HG02610 (cell line): ENCODE results near the gene UHRF1.

Source experiments
- ATAC-seq: cut with Tn5 transposase; IDR thresholded peaks from one replicate; pipeline ENCODE4 v1.9.1; 2021; ENCODE audit warnings: mild to moderate bottlenecking, moderate library complexity; ENCODE audit not compliant: unreplicated experiment

Gene UHRF1

DNA sequence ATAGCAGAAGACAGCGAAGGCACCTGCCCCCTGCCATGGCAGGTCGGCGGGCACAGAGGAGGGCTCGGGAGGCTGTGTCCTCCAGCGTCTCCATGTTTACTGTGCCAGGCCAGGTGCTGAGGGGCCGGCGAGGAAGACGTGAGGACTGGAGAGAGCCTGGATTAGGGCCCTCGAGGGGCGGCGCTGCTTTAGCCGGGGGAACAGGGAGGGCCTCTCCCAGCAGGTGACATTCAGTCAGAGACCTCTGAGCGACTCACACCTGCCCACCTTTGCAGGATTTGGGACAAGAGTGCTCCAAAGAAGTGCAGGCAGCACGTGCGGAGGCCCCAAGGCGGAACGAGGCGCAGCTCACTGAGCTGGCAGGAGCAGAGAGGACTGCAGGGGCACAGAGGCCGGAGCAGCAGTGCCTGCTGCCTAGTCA lies 77.2 kb downstream of the UHRF1 start:
- no peak for ATAC-seq

DNA sequence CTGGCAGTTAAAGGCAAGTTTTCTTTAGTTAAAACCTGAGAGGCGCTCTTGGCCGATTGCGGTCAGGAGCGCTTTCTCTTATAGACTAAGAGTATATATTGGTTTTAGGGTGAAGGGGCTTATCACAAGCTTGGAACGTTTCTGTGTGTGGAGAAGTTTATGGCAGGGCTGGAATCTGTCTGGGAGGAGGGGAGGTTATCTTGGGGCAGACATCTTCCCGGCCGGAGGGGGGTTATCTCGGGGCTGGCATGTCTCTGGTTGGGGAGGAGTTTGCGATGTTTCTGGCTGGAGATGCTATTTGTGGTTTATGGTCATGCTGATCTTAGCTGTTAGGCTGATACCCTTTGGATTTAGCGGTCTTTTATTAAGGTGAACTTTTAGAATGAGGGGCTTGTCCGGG lies 78.0 kb downstream of the UHRF1 start:
- ATAC-seq, result no peak

DNA sequence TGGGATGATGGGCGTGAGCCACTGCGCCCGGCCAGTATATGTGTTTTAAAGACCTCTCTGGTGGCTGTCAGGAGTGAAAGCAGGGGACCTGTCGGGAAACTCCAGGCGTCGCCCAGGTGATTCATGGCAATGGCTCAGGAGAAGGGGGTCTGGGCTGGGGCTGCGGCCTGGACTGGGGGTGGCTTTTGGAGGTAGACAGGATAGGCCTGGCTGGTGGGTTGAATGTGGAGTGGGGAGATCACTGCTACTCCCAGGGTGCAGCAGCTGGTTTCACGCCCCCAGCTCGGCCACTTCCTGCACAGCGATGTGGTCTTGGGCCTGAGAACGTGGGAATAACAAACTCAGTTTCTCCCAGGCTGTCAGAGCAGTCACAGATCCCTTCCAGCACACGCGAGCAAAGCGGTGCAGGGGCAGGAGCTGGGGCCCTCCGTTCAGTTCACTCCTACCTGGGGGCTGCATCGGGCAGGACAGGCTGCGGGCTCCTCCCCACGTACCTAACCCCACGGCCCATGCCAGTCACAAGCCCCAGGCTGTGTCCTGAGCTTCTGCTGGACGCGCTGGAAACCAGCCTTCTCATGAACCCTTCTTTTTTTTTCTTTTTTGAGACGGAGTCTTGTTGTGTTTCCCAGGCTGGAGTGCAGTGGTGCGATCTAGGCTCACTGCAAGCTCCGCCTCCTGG lies 78.5 kb downstream of the UHRF1 start:
- ATAC-seq, result no peak

DNA sequence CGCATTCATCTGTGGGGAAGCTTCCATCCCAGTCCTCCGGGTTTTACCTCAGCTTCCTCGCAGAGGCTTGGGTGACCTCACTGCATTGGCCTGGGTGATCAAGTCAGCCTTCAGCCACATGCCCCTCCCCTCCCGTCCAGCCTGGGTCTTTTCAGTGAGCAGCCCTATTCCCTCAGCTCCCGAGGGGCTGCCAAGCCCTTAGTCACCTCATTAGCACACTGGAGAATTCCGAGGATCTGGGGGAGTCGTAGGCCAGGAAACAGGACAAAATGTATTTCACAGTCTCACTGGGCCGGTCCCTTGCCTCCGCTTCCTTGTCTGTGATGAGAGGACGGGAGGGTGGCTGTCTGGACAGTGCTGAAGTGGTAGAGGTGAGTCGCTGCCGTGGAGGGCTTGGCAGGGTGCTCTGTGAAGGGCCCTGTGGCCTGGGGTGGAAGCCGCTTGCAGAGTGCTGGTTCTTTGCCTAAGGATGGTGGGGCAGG lies 79.5 kb downstream of the UHRF1 start:
- ATAC-seq, result no peak

DNA sequence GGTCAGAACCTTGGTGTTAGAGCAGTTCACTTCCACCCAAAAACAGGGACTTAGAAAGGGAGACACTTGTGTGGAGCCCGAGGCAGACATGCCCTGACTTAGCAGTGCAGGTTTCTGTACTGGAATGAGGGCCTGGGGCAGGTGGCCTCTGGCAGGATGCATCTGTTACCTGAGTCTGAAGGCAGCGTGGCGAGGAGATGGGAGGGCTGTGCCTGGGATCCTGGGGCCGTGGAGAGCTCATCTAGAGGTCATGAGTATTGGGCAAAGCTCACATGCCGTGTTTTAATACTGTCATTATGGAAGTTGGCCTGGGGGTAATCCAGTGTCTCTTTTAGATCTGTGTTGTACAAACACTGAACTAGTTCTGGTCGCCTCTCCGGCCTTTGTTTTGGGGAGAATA lies 81.0 kb downstream of the UHRF1 start:
- no peak for ATAC-seq

DNA sequence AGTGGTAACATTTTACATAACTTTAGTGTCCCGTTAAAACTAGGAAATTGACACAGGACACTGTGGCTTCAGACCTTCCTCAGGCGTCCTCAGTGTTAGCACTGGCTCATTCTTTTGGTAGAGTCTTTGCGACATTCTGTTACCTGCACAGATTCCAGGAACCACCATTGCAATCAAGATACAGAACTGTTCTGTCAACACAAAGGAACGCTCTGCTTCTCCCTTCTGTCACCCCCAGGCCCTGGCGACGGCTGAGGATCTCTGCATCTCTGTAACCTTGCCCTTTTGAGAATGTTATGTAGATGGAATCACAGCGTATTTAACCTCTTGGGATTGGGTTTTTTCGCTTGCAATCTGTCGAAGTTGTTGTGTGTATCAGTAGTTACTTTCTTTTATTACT lies 82.2 kb downstream of the UHRF1 start:
- no peak for ATAC-seq

DNA sequence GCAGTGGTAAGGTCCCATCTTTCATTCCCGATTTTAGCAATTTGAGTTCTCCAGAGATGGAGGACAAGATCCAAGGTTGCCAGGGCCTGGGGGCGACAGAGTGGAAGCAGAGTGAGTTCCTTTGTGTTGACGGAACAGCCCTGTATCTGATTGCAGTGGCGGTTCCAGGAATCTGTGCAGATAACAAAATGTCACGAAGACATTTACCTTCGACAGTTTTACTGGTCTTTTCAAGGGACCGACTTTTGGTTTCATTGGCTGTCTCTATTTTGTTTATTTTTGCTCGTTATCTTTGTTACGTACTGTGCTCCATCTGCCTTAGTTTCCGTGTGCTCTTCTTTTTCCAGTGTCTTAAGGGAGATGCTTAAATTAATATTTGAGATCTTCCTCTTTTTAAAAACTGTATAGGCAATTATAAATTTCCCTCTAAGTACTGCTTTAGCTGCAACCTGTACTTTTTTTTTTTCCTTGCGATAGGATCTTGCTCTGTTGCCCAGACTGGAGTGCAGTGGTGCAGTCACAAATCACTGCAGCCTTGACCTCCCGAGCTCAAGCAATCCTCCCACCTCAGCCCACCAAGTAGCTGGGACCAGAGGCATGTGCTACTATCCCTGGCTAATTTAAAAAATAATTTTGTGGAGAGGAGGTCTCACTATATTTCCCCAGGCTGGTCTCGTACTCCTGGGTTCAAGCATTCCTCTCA lies 82.8 kb downstream of the UHRF1 start:
- no peak for ATAC-seq

DNA sequence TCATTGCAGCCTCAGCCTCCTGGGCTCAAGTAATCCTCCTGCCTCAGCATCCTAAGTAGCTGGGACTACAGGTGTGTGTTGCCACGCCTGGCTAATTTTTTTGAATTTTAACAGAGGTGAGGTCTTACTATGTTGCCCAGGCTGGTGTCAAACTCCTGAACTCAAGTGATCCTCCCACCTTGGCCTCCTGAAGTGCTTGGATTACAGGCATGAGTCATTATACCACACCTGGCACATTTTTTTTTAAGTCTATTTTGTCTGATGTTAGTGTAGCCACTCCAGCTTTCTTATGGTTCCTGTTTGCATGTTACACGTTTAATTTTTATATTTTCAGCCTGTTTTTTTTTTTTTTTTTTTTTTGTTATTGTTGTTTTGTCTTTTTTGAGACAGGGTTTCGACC lies 84.4 kb downstream of the UHRF1 start:
- ATAC-seq, result no peak

DNA sequence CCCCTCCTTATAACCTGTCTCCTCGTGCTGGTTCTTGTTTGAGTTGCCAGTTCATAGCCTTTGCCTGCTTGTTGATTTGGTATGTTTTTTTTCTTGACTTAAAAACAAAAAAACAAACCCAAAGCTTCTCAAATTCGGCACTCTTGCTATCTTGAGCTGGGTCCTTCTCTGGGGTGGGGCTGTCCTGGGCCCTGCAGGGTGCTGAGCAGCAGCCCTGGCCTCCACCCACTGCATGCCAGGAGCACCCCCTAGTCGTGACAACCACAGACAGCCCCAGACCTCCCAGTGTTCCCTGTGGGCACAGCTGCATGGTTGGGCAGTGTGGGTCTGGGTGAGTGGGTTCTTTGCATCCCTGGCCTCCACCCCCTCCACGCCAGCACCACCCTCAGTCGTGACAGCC lies 87.4 kb downstream of the UHRF1 start:
- ATAC-seq, result no peak

DNA sequence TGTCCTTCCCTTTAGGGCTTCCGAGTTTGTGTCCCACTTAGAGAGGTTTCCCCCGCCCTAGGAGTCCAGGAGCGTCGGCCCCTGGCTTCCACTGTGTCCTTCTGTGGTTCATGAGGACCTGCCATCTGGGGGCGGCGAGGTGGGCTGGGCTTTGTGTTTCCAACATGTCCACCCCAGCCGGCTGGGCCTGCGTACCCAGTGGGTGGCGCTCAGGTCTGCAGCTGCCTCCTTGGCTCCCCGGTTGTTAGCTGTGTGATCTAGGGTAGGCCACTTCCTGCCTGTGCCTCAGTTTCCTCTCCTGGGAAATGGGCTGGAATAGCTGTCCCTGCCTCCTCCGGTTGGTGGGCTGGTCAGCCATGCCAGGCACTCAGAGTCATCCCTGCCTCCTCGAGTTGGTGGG lies 88.0 kb downstream of the UHRF1 start:
- ATAC-seq, result no peak

DNA sequence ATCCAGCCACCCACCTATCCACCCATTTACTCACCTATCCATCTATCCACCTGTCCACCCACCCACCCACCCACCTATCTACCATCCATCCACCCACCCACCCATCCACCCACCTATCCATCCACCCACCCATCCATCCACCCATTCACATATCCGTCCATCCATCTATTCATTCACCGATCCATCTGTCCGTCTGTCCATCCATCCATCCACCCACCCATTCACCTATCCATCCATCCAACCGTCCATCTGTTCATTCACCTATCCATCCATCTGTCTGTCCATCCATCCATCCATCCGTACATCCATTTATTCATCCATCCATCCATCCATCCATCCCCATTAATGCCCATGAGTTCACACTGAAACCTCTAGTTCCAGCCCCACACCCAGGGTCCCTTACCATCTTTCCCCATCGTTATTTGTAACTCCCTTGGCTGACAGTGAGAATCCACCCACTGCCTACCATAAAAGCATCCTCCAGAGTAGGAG lies 90.9 kb downstream of the UHRF1 start:
- ATAC-seq, result no peak

DNA sequence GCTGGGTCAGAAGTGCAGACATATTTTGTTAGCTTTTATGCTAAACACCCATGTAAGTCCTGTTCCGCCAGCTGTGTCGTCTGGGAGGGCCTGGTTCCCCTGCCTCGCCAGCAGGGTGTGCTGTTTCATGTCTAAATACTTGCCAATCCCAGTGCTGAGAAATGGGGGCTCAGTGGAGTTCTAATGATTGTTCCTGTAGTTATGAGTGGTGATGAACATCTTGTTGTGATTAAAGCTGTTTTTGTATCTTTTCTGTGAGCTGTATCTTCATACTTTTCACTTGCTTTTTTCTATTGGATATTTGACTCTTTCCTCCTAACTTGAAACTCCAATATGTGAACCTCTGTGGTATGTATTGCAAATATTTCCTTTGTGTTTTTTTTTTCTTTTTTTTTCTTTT lies 92.3 kb downstream of the UHRF1 start:
- ATAC-seq, result no peak

DNA sequence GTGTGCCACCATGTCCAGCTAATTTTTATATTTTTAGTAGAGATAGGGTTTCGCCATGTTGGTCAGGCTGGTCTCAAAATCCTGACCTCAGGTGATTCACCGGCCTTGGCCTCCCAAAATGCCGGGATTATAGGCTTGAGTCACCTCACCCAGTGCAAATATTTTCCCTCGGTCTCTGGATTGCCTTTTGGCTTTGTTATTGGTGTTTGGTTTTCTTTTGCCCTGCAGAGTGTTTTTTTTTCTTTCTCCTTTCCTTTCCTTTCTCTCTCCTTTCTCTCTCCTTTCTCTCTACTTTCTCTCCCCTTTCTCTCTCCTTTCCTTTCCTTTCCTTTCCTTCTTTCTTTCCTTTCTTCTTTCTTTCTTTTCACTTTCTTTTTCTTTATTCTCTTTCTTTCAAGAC lies 92.8 kb downstream of the UHRF1 start:
- ATAC-seq, result no peak

DNA sequence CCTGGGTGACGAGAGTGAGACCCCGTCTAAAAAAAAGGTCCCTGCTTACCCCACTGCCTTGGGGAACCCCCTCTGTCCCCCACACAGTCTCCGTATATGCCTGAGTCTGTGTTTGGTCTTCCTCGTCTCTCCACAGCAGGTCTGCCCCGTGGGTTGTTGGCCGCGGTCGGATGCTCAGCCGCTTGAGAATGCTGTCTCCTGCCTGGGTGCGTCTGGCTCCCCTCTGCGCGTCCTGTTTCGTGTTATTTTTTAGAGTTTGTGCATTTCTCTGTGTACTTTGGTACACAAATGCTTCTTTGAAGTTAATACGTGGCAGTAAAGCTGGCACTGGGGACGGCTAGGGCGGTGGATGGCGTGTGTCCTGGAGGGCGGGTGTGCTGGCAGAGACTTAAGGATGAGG lies 94.5 kb downstream of the UHRF1 start:
- ATAC-seq, result no peak

DNA sequence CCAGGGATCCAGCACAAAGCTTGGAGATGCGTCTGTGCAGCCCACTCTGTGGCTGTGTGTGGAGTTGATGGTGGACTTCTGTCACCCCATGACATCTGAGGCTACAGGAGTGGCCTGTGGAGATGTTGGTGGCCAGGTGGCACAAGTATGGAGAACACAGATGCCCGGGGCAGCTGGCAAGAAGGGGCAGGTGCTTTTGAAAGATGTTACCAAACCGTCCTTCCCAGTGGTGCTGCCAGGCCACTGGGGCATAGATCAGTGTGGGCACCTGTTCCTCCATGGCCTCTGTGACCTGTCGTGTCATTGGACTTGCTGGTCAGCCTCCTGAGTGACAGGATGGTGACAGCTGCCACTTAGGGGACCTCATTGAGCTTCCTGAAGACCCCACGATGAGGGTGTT lies 95.8 kb downstream of the UHRF1 start:
- ATAC-seq, result no peak

DNA sequence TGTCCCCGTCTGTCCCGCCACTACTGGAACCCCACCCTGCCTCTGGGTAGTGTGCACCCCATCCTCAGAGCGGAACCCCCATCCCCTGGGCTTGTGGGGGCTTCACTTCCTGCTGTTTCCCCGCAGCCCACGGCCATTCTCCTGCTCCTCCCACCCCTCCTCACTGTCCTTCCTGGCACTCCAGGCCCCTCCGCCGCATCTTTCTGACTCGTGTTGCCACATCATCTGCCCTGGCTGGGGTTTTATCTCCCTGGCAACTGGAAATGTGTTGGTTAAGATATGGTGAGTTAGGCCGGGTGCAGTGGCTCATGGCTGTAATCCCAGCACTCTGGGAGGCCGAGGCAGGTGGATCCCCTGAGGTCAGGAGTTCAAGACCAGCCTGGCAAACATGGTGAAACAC lies 96.9 kb downstream of the UHRF1 start:
- no peak for ATAC-seq

DNA sequence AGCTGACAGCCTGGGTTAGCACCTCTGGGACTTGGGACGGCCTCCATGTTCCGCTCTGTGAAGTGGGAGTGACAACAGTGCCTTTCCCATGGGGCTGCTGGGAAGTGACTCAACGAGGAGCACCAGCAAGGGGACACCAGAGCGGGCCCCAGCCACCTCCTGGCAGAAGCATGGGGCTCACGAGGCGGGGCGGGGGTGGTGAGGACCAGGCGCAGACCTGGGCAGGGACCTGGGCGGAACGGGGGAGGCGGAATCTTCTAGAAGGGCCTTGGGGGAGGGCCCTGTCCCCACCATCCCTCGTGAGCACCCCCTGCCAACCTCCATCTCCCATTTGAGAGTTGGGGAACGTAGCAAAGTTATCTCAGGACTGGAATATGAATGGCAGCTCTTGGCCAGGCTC lies 97.5 kb downstream of the UHRF1 start:
- no peak for ATAC-seq
